ENCODE measurements around the gene PLOD1. TPM values are rescaled to one million over a fixed set of nuclear protein-coding genes. Genes with fewer than 3 reads are reported as not detected.

PLOD1 gene
- total RNA-seq, 1 donor from 2014 or later = 76.8 TPM

DNA sequence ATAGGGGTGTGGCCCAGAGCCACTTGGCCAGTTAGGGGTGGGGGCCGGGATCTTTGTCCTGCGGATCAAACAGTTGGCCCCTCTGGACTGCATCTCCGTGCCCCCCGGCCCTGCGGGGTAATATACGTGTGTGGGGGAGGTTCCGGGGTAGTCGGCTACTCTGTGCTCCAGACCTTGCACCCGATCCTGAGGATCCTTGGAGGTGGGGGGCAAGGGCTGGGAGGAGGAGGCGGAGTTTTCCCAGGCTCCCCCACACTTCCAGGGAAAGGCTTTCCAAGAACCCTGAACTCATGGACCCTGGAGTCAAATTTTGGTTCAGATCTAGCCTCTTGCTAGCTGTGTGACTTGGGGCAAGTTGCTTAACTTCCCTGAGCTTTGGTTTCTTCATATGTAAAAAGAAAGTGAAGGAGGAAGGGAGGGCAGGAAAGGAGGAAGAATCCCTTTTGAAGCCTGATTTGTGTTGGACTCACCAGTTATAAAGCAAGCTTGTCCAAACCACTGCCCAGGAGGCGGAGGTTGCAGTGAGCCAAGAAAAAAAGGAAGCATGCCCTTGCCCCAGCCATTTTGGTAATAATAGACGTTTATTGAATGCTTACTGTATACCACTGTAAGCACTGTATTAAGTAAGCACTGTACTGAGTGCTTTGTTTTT is 85.5 kb downstream of the PLOD1 start:
- Histone ChIP-seq H3K36me3 (peaks cover 25% of the 10 kb centered on the region), H3K27ac (peak overlapping the region; percentile 89), H3K9me3 (no peaks in the 10 kb centered on the region), H3K4me1 (no peaks in the 10 kb centered on the region), H3K4me3 (peak overlapping the region; percentile 99), H3K27me3 (no peaks in the 10 kb centered on the region)
- TF ChIP-seq, protein P1, sequence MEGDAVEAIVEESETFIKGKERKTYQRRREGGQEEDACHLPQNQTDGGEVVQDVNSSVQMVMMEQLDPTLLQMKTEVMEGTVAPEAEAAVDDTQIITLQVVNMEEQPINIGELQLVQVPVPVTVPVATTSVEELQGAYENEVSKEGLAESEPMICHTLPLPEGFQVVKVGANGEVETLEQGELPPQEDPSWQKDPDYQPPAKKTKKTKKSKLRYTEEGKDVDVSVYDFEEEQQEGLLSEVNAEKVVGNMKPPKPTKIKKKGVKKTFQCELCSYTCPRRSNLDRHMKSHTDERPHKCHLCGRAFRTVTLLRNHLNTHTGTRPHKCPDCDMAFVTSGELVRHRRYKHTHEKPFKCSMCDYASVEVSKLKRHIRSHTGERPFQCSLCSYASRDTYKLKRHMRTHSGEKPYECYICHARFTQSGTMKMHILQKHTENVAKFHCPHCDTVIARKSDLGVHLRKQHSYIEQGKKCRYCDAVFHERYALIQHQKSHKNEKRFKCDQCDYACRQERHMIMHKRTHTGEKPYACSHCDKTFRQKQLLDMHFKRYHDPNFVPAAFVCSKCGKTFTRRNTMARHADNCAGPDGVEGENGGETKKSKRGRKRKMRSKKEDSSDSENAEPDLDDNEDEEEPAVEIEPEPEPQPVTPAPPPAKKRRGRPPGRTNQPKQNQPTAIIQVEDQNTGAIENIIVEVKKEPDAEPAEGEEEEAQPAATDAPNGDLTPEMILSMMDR (IDR thresholded peaks at IDR 0.05) = no peak
- DNase-seq (no peak), ATAC-seq (peak; percentile 43)
- intact Hi-C loops (cut with DNase I) = no loop called here

DNA sequence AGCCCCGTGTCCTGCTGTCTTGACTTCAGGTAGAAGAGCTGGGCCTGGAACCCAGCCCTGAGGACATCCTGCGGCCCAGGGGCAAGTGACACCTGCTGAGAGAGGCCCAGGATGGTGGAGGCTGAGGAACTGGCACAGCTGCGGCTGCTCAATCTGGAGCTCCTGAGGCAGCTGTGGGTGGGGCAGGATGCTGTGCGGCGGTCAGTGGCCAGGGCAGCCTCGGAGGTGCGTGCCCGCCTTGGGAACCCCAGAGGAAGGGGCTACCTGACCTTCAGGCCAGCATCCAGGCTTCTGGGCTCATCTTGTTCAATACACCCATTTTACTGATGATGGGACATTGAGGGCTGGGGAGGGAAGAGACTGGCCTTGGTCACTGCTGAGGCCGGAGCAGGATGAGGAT is 87.1 kb downstream of the PLOD1 start:
- DNase-seq (no peak), ATAC-seq (no peak)
- Histone ChIP-seq H3K4me1 (no peaks in the 10 kb centered on the region), H3K4me3 (no peak overlapping the region), H3K36me3 (peaks cover 35% of the 10 kb centered on the region), H3K9me3 (no peaks in the 10 kb centered on the region), H3K27me3 (no peaks in the 10 kb centered on the region), H3K27ac (no peak overlapping the region)
- TF ChIP-seq, protein P1 (IDR thresholded peaks at IDR 0.05) = no peak
- intact Hi-C loops (cut with DNase I) = no loop called here

DNA sequence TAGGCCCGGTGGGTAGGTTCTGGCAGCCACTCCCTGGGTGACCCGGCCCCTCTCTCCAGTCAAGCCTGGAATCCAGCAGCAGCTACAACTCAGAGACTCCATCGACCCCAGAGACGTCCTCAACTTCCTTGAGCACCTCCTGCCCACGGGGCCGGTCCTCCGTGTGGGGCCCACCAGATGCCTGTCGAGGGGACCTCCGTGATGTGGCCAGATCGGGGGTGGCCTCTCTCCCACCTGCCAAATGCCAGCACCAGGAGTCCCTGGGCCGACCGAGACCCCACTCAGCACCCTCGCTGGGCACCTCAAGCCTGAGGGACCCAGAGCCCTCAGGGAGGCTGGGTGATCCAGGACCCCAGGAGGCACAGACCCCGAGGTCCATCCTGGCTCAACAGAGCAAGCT is 87.5 kb downstream of the PLOD1 start:
- intact Hi-C loops (cut with DNase I) = no loop called here
- Histone ChIP-seq H3K4me1 (no peaks in the 10 kb centered on the region), H3K27me3 (no peaks in the 10 kb centered on the region), H3K4me3 (no peak overlapping the region), H3K27ac (no peak overlapping the region), H3K36me3 (peaks cover 39% of the 10 kb centered on the region), H3K9me3 (no peaks in the 10 kb centered on the region)
- TF ChIP-seq, protein P1 (IDR thresholded peaks at IDR 0.05) = no peak
- DNase-seq = no peak
- ATAC-seq = no peak

Other genes with a start within 250 kb of the PLOD1 start
- gene DRAXIN, start 243.0 kb upstream of the PLOD1 start, total RNA-seq = 0.09 TPM
- gene AGTRAP, start 198.6 kb upstream of the PLOD1 start, total RNA-seq = 57.0 TPM
- 4.7 TPM for gene C1orf167, start 172.5 kb upstream of the PLOD1 start, total RNA-seq
- gene MTHFR, start 128.8 kb upstream of the PLOD1 start, total RNA-seq = 45.4 TPM
- 33.7 TPM for gene CLCN6, start 128.5 kb upstream of the PLOD1 start, total RNA-seq
- gene NPPA, start 86.9 kb upstream of the PLOD1 start, total RNA-seq = 8.4 TPM
- 0.81 TPM for gene NPPB, start 75.8 kb upstream of the PLOD1 start, total RNA-seq
- gene KIAA2013, start 8.3 kb upstream of the PLOD1 start, total RNA-seq = 43.7 TPM
- gene MFN2, start 45.7 kb downstream of the PLOD1 start, total RNA-seq = 89.9 TPM
- gene MIIP, start 84.8 kb downstream of the PLOD1 start, total RNA-seq = 37.9 TPM
- 1.8 TPM for gene TNFRSF8, start 128.6 kb downstream of the PLOD1 start, total RNA-seq
- 62.4 TPM for gene TNFRSF1B, start 232.3 kb downstream of the PLOD1 start, total RNA-seq

Measured in upper lobe of right lung (tissue), 1 donor.